K562 (cell line): Measurements from ENCODE around the gene YES1. TPM values are rescaled to one million over a fixed set of nuclear protein-coding genes. Genes with fewer than 3 reads are reported as not detected.

Experiments
- ATAC-seq: fragments of 200-7000 bp; cut with Tn5 transposase; 3 replicates; pipeline ENCODE4 v1.9.1; 2020; ENCODE audit warnings: moderate library complexity
- BruUV-seq: library from RNA; stranded (reverse); fragments of 400-500 nt; replicated peaks from 2 replicates; lab custom pipeline; 2021; lab: Mats Ljungman, UMichigan
- CTCF ChIA-PET: fragments of 300-600 bp; formaldehyde crosslinking; extraction: SDS; loops from one replicate; lab custom pipeline; 2021; ENCODE audit warnings: low intra/inter-chr PET ratio; lab: Yijun Ruan, JAX
- POLR2A ChIA-PET: fragments of 300-600, 350-650 bp; sonication (Branson Sonifier 250); formaldehyde crosslinking; extraction: SDS; loops from one replicate; lab custom pipeline; 2021; ENCODE audit warnings: antibody characterized with exemption, inconsistent platforms; lab: Yijun Ruan, JAX
- DNase-seq, 4 experiments: peaks; one replicate each; pipeline versions ENCODE4 v3.0.0 to v3.0.0-alpha.2; 2011 to 2018; ENCODE audit warnings: low spot score in 3 of 4, mixed read lengths in 3 of 4; ENCODE audit errors: extremely low read depth in 1 of 4
- FAIRE-seq: peaks from 2 replicates; lab custom pipeline; 2011; peaks lifted over from hg19 to GRCh38; lab: Jason Lieb, UNC
- H2AFZ ChIP-seq: 2 replicates; pipeline ENCODE4 v1.6.0; 2011; ENCODE audit warnings: low read depth, low read length, control low read depth, inconsistent platforms
- H3K27ac ChIP-seq: fragments of 200-600 bp; 3 replicates; pipeline ENCODE4 v1.8.0; 2011; ENCODE audit warnings: low read depth, mild to moderate bottlenecking, control low read depth, inconsistent platforms, low read length, moderate library complexity, mixed read lengths; ENCODE audit errors: extremely low read depth
- H3K27me3 ChIP-seq, 2 experiments: fragments of 300-600 bp in 1 of 2; 2 replicates in 1 of 2; 3 replicates in 1 of 2; pipeline versions ENCODE4 v1.6.0 to v1.8.0; 2011; ENCODE audit warnings: inconsistent platforms in 2 of 2, low read length in 2 of 2, mild to moderate bottlenecking in 1 of 2, mixed read lengths in 1 of 2, moderate library complexity in 1 of 2; ENCODE audit not compliant: control insufficient read depth in 2 of 2, insufficient read depth in 2 of 2
- H3K36me3 ChIP-seq: fragments of 300-600 bp; 3 replicates; pipeline ENCODE4 v1.8.0; 2011; ENCODE audit warnings: mild to moderate bottlenecking, low read length, inconsistent platforms; ENCODE audit not compliant: control insufficient read depth, insufficient read depth
- H3K4me1 ChIP-seq, 2 experiments: fragments of 200-600 bp in 1 of 2; replicated peaks in 1 of 2; 2 replicates in 1 of 2; 3 replicates in 1 of 2; pipeline versions ENCODE4 v1.5.1 to v1.8.0; 2011; ENCODE audit warnings: inconsistent platforms in 2 of 2, low read length in 2 of 2, mild to moderate bottlenecking in 1 of 2, mixed read lengths in 1 of 2, moderate library complexity in 1 of 2; ENCODE audit not compliant: control insufficient read depth in 2 of 2, insufficient read depth in 2 of 2
- H3K4me2 ChIP-seq: 2 replicates; pipeline ENCODE4 v1.6.1; 2011; ENCODE audit warnings: low read length, control low read depth, inconsistent platforms, mixed read lengths; ENCODE audit not compliant: insufficient read depth
- H3K4me3 ChIP-seq: fragments of 200-600 bp; sonication (generic), shearing (Covaris generic); 2 replicates; pipeline ENCODE4 v1.5.1; 2016; ENCODE audit warnings: control low read depth, inconsistent platforms
- H3K79me2 ChIP-seq: fragments of 200-600 bp; 3 replicates; pipeline ENCODE4 v1.8.0; 2011; ENCODE audit warnings: low read length, inconsistent platforms; ENCODE audit not compliant: control insufficient read depth, insufficient read depth
- H3K9ac ChIP-seq, 2 experiments: 2 replicates each; pipeline versions ENCODE4 v1.6.0 to v1.6.1; 2011; ENCODE audit warnings: low read depth in 2 of 2, low read length in 2 of 2, control low read depth in 1 of 2, inconsistent platforms in 1 of 2, mild to moderate bottlenecking in 1 of 2, mixed read lengths in 1 of 2; ENCODE audit not compliant: insufficient read depth in 1 of 2
- H3K9me1 ChIP-seq: one replicate; pipeline ENCODE4 v1.6.0; 2011; ENCODE audit warnings: inconsistent platforms, mild to moderate bottlenecking, low read length, moderate library complexity; ENCODE audit not compliant: control insufficient read depth, insufficient read depth
- H3K9me3 ChIP-seq: replicated peaks from 2 replicates; pipeline ENCODE4 v1.5.1; 2011; ENCODE audit warnings: low read depth, low read length, inconsistent platforms; ENCODE audit not compliant: control insufficient read depth, insufficient read depth
- H4K20me1 ChIP-seq: replicated peaks from 2 replicates; pipeline ENCODE4 v1.6.1; 2011; ENCODE audit warnings: low read length, inconsistent platforms, mixed read lengths; ENCODE audit not compliant: control insufficient read depth, insufficient read depth
- BMI1 ChIP-seq: fragments of 150-350 bp; IDR thresholded peaks from 2 replicates; pipeline ENCODE4 v1.6.1; 2014; ENCODE audit warnings: low read length
- CBFA2T2 ChIP-seq: fragments of 450-650 bp; conservative IDR thresholded peaks from 2 replicates; pipeline ENCODE4 v1.6.1; 2017; ENCODE audit warnings: mild to moderate bottlenecking
- CHCHD3 ChIP-seq: fragments of 250-450 bp; sonication (Bioruptor Pico); IDR thresholded peaks from 2 replicates; pipeline ENCODE4 v2.1.2; 2022; ENCODE audit warnings: mild to moderate bottlenecking
- EGR1 ChIP-seq: fragments of 450-650 bp; conservative IDR thresholded peaks from 2 replicates; pipeline ENCODE4 v1.6.1; 2017; ENCODE audit warnings: mild to moderate bottlenecking
- HDAC8 ChIP-seq: fragments of 450-650 bp; IDR thresholded peaks from 2 replicates; pipeline ENCODE4 v1.6.1; 2016; ENCODE audit warnings: mild to moderate bottlenecking, missing genetic modification characterization, moderate library complexity, missing compliant biosample characterization
- PYGO2 ChIP-seq: fragments of 450-650 bp; IDR thresholded peaks from 2 replicates; pipeline ENCODE4 v1.6.1; 2016; ENCODE audit warnings: mild to moderate bottlenecking, missing genetic modification characterization, moderate library complexity, missing compliant biosample characterization
- SAFB2 ChIP-seq: fragments of 200-400 bp; formaldehyde crosslinking; IDR thresholded peaks from 2 replicates; pipeline ENCODE4 v1.6.1; 2018; ENCODE audit warnings: borderline replicate concordance, low read length, low read depth, moderate library complexity; ENCODE audit not compliant: severe bottlenecking
- SRSF7 ChIP-seq: fragments of 200-400 bp; formaldehyde crosslinking; optimal IDR thresholded peaks from 2 replicates; pipeline ENCODE3; 2017; ENCODE audit warnings: mild to moderate bottlenecking, low read depth, low read length
- WGBS: fragments of 100-300 bp; shearing (Covaris generic); methylation state at CpG from one replicate; pipeline ENCODE4 v1.1.6; 2016; ENCODE audit warnings: low coverage, mixed read lengths; ENCODE audit not compliant: insufficient coverage; ENCODE audit errors: missing lambda C conversion rate; 5-methylcytosine and 5-hydroxymethylcytosine counted together
- in situ Hi-C: fragments of 300-500 bp; cut with MboI; formaldehyde crosslinking; loops from 4 replicates; pipeline ENCODE4 v1.15.0; 2018; ENCODE audit warnings: inconsistent platforms, mixed read lengths
- intact Hi-C: fragments of 100-400 bp; cut with micrococcal nuclease; formaldehyde crosslinking; loops from 2 replicates; pipeline ENCODE4 v1.14.2; 2022
- polyA plus RNA-seq, 8 experiments: library from polyadenylated mRNA; depleted of rRNA in 4 of 8; stranded (reverse) in 5 of 8; unstranded in 3 of 8; fragments of >200 nt; fragmentation: Nextera tagmentation in 2 of 8; fragmentation: Illumina TruSeq in 1 of 8; extraction: Ambion mirVana in 2 of 8; extraction: Trizol in 1 of 8; gene quantifications; 2 replicates each; pipeline versions ENCODE4 v1.2.1 to v1.2.3, GENCODE V29; 2011 to 2014; ENCODE audit warnings: inconsistent platforms in 1 of 8, missing spikeins in 1 of 8
- total RNA-seq, 7 experiments: library from RNA; depleted of rRNA in 6 of 7; stranded (reverse); fragments of >200 nt in 6 of 7; fragmentation: Illumina TruSeq in 2 of 7; extraction: Trizol in 2 of 7; gene quantifications; 2 replicates each; pipeline versions ENCODE4 v1.2.1 to v1.2.3, GENCODE V29; 2011 to 2021; ENCODE audit warnings: low replicate concordance in 1 of 7
- TF ChIP-seq, protein P1 (sequence below), 2 experiments: fragments of 200-800 bp in 1 of 2; sonication (Bioruptor generic) in 1 of 2; sonication (generic) in 1 of 2; formaldehyde crosslinking in 1 of 2; IDR thresholded peaks in 1 of 2; conservative IDR thresholded peaks in 1 of 2; 2 replicates each; pipeline versions ENCODE4 v1.5.0 to v1.6.1; 2016 to 2020; ENCODE audit warnings: missing compliant biosample characterization in 1 of 2, missing genetic modification characterization in 1 of 2, missing genetic modification reagents in 1 of 2
- TF ChIP-seq, protein P2 (sequence below): sonication (generic); formaldehyde crosslinking; IDR thresholded peaks from 2 replicates; pipeline ENCODE4 v1.9.0; 2022; ENCODE audit warnings: mild to moderate bottlenecking, missing genetic modification reagents
- TF ChIP-seq, protein P3 (sequence below), 2 experiments: fragments of 450-650 bp in 1 of 2; sonication (generic) in 1 of 2; formaldehyde crosslinking in 1 of 2; IDR thresholded peaks; 2 replicates each; pipeline versions ENCODE4 v1.7.1 to v1.9.0; 2016 to 2022; ENCODE audit warnings: inconsistent platforms in 1 of 2, mild to moderate bottlenecking in 1 of 2, missing genetic modification reagents in 1 of 2

The YES1 gene
- total and polyA plus RNA-seq, 9 of the 15 experiments (the other 6 are each of a cell fraction or from before 2014, with no cell fraction given), result 37.2 to 115 (median 77.7) TPM

DNA sequence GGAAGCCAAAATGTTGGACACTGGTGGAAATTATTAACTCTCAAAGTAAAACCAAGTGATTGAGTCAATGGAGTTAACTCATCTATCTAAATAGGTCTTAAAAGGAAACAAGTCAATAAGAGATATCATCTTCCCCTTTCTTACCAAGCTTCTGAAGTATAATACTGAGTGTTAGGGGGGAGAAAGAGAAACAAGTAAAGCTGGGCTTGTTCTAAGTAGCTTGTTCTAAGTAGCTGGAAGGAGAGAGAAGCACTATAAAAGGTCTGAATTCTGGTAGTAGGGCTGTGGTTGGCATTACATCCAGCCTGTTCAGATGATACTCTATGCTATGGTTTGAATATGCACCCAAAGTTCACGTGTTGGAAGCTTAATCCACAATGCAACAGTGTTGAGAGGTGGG, 26.8 kb downstream of the YES1 start:
- peak; percentile 11 for ATAC-seq
- Histone ChIP-seq H3K27me3 (no peaks in the 10 kb centered on the region), H3K27ac (no peak overlapping the region; the same call in 2 of the 3 replicates), H3K36me3 (peaks cover 22% of the 10 kb centered on the region; the same call in 2 of the 3 replicates), H3K79me2 (peaks cover 99% of the 10 kb centered on the region), H3K9ac (no peak overlapping the region), H3K4me3 (no peak overlapping the region), H2AFZ (no peak overlapping the region), H3K9me3 (no peaks in the 10 kb centered on the region), H4K20me1 (peaks cover 33% of the 10 kb centered on the region), H3K9me1 (no peaks in the 10 kb centered on the region), H3K4me1 (peaks cover 20 to 41% of the 10 kb centered on the region in 2 experiments), H3K4me2 (peak overlapping the region; percentile 17; the same call in 1 of the 2 replicates)
- FAIRE-seq, result no peak
- POLR2A ChIA-PET, result interaction anchor here (0.6 to 10.3 kb wide), 5 partner anchors 11 to 74 kb away, joined by 3 to 67 read pairs (median 4); no protein-coding TSS in a partner anchor
- CTCF ChIA-PET, result no interaction called here
- intact Hi-C loops (no loop called here), in situ Hi-C loops (no loop called here)
- 12% methylated on average over 1 of the region's 1 CpG for WGBS
- BruUV-seq, result no TSS peak
- DNase-seq, result no peak
- TF ChIP-seq BMI1 (no peak), SRSF7 (no peak), EGR1 (no peak), CBFA2T2 (no peak), CHCHD3 (CRISPR knock-in tag) (no peak), SAFB2 (no peak), PYGO2 (no peak), HDAC8 (tag) (no peak)
- TF ChIP-seq, protein P1, sequence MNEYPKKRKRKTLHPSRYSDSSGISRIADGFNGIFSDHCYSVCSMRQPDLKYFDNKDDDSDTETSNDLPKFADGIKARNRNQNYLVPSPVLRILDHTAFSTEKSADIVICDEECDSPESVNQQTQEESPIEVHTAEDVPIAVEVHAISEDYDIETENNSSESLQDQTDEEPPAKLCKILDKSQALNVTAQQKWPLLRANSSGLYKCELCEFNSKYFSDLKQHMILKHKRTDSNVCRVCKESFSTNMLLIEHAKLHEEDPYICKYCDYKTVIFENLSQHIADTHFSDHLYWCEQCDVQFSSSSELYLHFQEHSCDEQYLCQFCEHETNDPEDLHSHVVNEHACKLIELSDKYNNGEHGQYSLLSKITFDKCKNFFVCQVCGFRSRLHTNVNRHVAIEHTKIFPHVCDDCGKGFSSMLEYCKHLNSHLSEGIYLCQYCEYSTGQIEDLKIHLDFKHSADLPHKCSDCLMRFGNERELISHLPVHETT (CRISPR knock-in tag; conservative IDR thresholded peaks at IDR 0.05 in 1 of 2, IDR thresholded peaks at IDR 0.05 in 1 of 2), result peak in 1 of 2 experiments; percentile 41; a peak in 1 of 4 replicates
- TF ChIP-seq, protein P2, sequence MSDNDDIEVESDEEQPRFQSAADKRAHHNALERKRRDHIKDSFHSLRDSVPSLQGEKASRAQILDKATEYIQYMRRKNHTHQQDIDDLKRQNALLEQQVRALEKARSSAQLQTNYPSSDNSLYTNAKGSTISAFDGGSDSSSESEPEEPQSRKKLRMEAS (CRISPR knock-in tag), result no peak
- TF ChIP-seq, protein P3, sequence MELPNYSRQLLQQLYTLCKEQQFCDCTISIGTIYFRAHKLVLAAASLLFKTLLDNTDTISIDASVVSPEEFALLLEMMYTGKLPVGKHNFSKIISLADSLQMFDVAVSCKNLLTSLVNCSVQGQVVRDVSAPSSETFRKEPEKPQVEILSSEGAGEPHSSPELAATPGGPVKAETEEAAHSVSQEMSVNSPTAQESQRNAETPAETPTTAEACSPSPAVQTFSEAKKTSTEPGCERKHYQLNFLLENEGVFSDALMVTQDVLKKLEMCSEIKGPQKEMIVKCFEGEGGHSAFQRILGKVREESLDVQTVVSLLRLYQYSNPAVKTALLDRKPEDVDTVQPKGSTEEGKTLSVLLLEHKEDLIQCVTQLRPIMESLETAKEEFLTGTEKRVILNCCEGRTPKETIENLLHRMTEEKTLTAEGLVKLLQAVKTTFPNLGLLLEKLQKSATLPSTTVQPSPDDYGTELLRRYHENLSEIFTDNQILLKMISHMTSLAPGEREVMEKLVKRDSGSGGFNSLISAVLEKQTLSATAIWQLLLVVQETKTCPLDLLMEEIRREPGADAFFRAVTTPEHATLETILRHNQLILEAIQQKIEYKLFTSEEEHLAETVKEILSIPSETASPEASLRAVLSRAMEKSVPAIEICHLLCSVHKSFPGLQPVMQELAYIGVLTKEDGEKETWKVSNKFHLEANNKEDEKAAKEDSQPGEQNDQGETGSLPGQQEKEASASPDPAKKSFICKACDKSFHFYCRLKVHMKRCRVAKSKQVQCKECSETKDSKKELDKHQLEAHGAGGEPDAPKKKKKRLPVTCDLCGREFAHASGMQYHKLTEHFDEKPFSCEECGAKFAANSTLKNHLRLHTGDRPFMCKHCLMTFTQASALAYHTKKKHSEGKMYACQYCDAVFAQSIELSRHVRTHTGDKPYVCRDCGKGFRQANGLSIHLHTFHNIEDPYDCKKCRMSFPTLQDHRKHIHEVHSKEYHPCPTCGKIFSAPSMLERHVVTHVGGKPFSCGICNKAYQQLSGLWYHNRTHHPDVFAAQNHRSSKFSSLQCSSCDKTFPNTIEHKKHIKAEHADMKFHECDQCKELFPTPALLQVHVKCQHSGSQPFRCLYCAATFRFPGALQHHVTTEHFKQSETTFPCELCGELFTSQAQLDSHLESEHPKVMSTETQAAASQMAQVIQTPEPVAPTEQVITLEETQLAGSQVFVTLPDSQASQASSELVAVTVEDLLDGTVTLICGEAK (IDR thresholded peaks at IDR 0.05), result peak; percentile 61; the same call in 1 of the 2 replicates
- TF ChIP-seq, protein P3 (CRISPR knock-in tag; IDR thresholded peaks at IDR 0.05), result no peak
